Pons (tissue), 1 donor: ENCODE results near the gene DHCR24.
A peak's percentile ranks its signal among the peaks of the same experiment; 100 is the strongest.
"Not testable (repeated sequence)": the region's sequence is repeated elsewhere in the genome, so short reads cannot be mapped to it uniquely, and the experiment has no call there.

Experiments
- DNase-seq: peaks from one replicate; pipeline ENCODE4 v3.0.0-alpha.2; 2016; ENCODE audit warnings: low spot score

The DHCR24 gene

GRCh38 chr1:54886724-54887664 lies at the start of gene DHCR24:
Gene DHCR24, minus strand, starts transcription at chr1:54887195. Its CDS starts 76 bp downstream, at chr1:54887119.
- peak; percentile 92 for DNase-seq

GRCh38 chr1:54936791-54937190 lies 49.8 kb upstream of the DHCR24 start:
- DNase-seq: no peak

DNA sequence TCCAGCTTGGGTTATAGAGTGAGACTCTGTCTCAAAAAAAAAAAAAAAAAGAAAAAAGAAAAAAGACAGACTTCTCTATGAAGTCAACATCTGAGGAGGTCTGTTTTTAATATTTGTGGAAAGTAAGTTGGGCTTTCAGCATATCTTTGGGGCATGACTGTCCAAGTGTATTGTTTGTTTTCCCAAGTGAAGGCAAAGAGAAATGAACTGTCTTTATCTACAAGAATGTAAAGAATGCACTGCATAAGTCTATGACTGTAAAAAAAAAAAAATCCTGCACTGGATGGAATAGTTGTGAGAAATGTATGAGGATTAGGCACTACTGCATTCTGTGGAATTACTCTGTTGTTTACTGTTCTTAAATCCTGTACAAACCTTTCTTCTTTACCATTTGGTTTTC lies 47.9 kb upstream of the DHCR24 start:
- no peak for DNase-seq

- not testable (repeated sequence) for DNase-seq
Observed at GRCh38 chr1:54934081-54934480, 47.1 kb upstream of the DHCR24 start.

- no peak for DNase-seq
Observed at GRCh38 chr1:54931275-54931840, 44.4 kb upstream of the DHCR24 start.

DNA sequence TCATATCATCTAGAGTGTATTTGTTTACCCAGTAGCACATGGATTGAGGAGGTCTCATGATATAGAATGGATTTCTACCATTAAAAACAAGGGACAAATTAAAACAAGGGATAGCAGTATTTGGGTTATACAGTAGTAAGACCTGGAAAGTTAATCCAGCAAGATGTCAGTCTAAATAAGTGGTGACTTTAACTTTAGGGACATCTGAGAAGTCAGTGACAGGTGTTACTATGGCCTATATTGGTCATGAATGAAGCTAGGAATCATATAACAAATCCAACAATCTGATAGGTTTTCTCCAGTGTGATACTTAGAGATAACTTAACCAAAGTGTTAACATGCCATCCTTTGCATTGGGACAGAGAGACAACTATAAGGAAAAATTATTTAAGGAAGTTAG lies 42.7 kb upstream of the DHCR24 start:
- DNase-seq: no peak

- DNase-seq: no peak
Observed at GRCh38 chr1:54928327-54928726, 41.3 kb upstream of the DHCR24 start.

GRCh38 chr1:54927472-54928240 lies 40.7 kb upstream of the DHCR24 start:
- DNase-seq: no peak

DNA sequence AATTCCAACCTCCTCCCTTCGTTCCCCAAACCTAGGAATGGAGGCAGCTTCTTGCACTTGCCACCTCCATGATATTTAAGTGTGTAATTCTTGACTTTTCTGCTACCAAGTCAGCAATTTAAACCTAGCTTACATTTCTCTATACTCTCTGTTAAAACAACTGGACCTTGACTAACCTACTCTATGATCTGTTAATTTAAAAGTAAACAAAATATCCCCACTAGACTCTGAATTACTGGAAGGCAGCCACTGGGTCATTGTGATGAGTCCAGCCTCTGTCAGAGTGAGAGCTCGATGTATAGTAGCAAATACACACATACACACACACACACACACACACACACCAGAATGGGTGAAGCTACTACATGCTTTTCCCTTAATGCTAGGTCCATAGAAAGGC lies 40.0 kb upstream of the DHCR24 start:
- no peak for DNase-seq

DNA sequence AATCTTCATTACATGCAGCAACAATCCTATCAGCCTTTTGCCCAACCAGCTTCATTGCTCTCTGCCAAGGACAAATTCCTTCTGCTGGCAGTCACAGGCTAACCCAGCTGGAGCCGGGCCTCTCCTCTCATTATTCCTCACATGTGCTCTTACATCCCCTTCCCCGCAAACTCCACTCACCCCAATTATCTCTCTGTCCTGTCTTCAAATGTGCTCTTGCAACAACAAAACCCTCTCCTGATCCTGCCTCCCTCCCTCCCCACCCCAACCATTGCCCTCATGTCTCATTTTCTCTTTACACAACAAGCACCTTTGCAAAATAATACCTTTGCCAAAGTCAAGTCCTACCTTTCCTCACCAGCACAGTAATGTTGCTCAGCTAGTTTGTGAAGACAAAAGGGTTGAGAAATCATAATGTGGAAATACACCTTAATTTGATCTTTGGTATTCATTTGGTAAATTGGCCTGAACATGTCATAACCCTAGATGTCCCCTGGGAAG lies 36.0 kb upstream of the DHCR24 start:
- no peak for DNase-seq

GRCh38 chr1:54922040-54922761 lies 35.2 kb upstream of the DHCR24 start:
- no peak for DNase-seq

- DNase-seq: no peak
Observed at GRCh38 chr1:54919367-54920359, 32.7 kb upstream of the DHCR24 start.

DNA sequence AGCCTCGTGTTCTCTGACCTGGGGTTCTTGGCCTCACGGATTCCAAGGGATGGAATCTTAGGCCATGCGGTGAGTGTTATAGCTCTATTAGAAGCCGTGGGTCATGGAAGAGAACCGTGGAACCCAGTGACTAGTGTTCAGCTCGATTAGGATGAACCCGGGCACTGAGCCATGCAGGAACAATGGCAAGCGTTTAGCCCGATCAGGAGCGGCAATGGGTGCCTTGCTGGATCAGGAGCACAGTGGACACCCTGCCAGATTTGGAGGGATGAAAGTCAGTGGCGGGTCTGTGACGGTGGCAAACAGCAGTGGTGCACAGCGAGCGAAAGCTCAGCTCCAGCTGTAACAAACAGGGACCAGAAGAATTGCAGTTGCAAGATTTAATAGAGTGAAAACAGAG lies 24.1 kb upstream of the DHCR24 start:
- peak; percentile 78 for DNase-seq

DNA sequence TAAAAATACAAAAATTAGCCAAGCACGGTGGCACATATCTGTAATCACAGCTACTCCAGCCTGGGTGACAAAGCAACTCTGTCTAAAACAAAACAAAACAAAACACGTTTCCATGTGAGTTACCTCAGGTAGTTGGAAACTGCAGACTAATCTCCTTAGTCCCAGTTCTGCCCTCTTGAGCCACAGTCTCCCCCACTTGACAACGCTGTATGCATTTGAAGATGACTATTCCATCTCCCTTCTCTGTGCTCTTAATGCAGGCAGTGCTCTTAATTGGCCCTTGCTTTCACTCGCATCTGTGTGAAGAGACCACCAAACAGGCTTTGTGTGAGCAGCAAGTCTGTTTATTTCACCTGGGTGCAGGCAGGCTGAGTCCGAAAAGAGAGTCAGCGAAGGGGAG lies 19.6 kb upstream of the DHCR24 start:
- DNase-seq: no peak

DNA sequence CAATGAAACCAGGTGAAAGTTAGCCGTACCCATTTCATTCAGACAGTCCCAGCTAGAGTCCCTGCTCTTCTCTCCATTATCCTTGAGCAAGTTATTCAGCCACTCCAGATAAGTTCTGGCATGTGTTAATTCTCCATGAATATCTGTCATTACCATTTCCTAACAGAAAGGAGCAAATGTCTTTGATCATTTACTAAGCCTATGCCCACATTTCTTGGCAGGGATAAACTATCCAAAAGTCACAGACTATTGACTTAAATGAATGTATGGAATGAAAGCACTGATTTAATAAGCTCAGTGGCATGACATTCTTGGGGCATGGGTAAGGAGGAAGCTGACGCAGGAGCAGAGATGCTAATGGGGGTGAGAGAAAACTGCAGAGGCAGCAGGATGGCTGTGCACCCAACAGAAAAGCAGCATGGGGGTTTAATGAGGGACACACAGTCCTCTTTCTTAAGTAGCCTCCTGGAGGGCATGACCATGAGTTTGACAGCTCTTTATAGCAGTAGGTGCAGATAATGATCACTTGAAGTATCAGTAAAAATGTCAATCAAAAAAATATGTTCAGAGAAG lies 17.6 kb upstream of the DHCR24 start:
- DNase-seq: no peak

DNA sequence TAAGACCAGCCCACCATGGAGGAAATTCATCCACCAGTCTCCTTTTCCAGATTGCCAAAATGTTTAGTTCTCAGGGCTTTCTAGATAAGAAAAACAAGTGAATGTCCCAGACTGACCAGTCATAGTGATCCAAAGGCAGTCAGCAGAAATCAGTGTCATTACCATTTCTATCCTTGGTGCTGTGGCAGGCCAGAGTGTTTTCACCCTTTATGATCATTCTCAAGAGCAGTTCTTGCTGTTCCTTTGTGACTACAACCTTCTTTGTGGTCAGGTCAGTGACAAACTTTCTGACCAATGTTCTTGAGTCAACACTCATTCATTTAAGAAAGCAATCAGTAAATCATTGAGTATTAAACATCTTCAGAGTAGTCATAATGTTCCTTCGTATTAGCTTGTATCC lies 7.3 kb upstream of the DHCR24 start:
- DNase-seq: no peak

GRCh38 chr1:54892586-54892985 lies 5.6 kb upstream of the DHCR24 start:
- DNase-seq: no peak

GRCh38 chr1:54889132-54889725 lies 2.2 kb upstream of the DHCR24 start:
- no peak for DNase-seq

GRCh38 chr1:54888080-54888733 lies 1.2 kb upstream of the DHCR24 start:
- peak; percentile 92 for DNase-seq
